HG03108 (cell line): ENCODE data around the gene NCKAP5.
A peak's percentile ranks its signal among the peaks of the same experiment; 100 is the strongest.

ENCODE experiments used
- ATAC-seq: cut with Tn5 transposase; IDR thresholded peaks from one replicate; pipeline ENCODE4 v1.9.1; 2021; ENCODE audit warnings: moderate library complexity; ENCODE audit not compliant: unreplicated experiment

The NCKAP5 gene

DNA sequence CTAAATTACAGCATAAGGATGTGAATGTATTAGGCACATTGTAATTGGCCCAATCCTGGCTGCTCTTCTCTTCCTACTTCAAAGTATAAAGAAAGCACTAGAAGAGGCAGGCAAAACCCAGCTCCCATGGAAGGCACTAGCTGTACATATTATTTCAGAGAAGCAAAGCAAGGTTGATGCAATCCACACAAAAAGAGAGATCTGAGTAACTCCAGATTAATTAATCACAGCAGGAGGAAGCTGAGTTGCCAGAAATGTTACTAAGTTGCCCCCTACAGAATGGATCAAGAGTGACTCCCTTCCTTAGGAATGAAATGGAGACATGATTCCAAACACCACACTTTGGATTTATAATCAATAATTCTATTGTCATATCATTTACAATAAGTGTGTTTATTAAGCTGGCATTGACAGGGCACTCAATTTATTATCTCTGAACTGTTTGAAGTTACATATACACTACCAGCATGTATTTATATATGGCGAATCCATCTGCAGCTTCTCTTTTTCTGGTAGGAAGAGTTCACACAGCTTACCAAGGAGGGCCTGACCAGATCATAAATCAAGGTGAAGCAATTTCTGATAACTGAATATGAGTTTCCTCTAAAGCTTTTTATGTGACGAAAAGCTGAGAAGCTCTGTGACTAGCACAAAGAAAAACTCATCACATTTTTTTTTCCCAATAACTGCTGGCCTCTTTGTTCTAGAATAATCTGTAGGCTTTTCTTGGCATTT lies 505.2 kb downstream of the NCKAP5 start:
- ATAC-seq = no peak

DNA sequence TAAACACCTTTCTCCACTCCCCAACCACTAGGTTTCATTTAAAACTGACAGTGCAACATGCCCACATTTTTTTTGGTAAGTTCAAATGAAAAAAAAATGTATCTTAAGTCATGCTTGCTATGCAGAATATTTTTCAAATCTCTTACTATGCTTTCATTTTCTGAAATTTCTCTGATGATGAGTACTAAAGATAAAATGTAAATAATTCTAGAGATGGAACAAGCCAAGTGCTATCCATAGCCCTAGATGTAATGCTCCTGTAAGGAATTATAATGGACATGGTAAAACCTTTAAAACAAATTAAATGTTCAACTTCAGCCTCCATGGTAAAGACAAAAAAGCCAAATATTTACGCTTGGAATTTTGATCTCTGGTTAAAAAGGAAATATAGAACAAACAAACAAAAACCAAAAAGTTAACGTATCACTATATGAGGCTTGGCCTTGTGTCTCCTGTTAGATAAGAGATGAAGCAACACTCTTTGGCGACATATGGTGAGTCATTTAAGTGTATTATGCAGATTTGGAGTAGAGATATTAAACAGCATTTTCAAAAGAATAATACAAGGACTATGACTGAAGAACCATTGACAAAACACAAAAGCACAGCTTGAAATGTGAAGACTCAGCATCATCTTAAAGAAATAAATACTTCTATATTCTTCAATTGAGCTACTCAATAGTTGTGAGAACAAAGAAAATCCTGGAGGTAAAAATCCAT lies 506.2 kb downstream of the NCKAP5 start:
- no peak for ATAC-seq

GRCh38 chr2:133054297-133054696 lies 514.0 kb downstream of the NCKAP5 start:
- no peak for ATAC-seq

DNA sequence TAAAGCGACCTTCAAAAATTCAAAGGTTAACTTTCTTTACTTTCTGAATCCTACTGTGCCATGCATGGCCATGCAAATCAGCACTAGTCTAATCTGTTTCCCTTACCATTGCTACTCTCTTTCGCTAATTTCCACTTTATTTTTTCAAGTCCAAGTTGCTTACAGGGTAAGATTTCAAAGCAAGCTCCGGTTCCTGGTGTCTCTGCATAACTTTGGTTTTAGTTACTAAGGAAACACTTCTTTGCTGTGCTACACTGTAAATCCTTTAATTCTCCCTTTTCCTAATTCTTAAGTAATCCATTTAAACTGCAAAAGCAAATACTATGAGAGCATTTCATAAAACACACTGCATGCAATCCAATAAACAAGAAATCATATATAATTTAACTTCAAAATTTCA lies 514.7 kb downstream of the NCKAP5 start:
- ATAC-seq = no peak

DNA sequence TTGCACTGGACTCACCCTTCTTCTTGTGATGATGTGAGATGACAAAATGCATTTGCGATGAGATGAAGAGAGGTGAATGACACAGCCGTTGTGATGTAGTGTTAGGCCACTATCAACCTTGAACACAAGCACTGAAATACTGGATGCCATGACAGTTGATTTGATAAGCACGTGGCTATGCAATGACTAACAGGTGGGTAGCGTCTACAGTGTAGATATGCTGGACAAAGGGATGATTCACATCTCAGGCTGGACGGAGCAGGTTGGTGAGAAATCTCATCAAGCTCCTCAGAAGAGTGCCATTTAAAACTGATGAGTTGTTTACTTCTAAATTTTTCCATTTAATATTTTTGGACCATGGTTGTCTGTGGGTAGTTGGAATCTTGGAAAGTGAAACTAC lies 522.5 kb downstream of the NCKAP5 start:
- ATAC-seq = no peak

DNA sequence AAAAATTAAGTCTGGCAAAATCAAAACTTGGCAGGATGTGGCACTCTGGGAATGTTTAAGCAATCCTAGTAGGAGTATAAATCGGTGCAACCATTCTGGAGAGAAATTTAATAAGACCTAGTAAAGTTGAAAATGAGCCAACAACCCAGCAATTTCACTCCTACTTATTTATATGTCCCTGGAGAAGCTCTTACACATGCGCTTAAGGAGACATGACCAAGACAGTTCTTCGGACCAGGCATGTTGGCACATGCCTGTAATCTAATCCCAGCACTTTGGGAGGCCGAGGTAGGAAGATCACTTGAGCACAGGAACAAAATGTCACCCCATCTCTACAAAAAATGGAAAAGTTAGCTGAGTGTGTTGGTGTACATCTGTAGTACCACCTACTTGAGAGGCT lies 523.7 kb downstream of the NCKAP5 start:
- ATAC-seq = no peak

GRCh38 chr2:133040170-133040569 lies 528.1 kb downstream of the NCKAP5 start:
- ATAC-seq = no peak

GRCh38 chr2:133039531-133039930 lies 528.7 kb downstream of the NCKAP5 start:
- ATAC-seq = no peak

DNA sequence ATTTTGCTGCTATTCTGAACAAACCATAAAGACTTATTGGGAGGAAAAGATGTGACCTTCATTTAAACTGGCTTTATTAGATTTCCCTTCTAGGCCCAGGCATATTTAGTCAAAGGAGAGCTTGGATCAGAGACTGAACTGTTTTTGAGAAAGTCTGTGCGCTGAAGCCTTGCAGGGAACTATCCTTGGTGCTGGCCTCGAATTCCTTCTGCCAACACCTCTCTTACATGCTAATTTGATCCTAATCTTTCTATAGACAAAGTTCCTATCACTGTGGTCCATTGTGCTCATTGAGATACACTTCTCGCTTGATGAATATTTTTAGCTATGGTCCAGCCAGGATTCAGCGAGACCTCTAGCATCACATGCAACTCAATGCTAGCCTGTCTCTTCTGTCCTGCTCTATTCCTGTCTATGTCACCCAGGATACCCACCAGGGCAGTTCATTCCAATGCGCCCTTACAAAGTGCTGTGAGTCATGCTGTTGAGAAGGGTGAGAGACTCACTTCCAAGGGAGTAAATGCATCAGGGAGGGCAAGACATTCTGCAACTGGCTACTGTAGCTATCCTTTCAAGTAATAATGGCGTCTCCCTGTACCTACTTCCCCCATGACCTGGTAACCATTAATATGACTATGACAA lies 541.6 kb downstream of the NCKAP5 start:
- ATAC-seq = no peak

DNA sequence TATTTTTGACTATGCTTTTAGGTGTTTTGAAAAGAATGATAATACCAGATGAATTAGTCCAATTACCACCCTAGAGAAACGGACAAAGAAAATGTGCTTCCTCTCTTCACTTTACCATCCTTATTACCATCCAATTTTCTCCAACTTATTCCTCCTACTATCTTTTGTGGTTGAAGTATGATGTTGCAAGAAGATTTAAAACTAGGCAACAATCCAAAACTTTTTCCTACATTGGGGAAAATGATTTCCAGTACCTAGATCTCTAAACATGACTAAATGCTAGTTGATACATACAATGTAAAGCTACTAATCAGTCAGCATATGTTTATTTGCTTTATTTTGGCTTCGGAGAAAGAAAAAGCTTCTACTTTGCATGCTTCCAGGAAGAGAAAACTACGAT lies 543.3 kb downstream of the NCKAP5 start:
- no peak for ATAC-seq

- no peak for ATAC-seq
These were observed 555.2 kb downstream of the NCKAP5 start for GRCh38 chr2:133012847-133013734.

DNA sequence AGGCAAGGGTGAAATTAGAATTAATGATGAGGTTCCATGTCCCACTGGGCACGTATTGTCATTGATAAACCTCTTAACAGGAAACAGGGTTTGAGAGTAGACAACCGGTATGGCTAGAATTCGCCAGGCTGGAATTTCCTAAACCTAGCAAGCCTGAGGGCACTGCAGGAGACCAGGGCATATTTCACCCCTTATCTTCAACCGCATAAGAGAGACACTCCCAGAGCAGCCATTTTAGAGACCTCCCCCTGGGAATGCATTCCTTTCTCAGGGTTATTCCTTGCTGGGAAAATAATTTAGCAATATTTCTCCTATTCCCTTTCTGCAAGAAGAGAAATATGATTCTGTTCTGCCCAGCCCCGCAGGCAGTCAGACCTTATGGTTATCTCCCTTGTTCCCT lies 563.6 kb downstream of the NCKAP5 start:
- no peak for ATAC-seq

GRCh38 chr2:132999421-132999820 lies 568.8 kb downstream of the NCKAP5 start:
- no peak for ATAC-seq

DNA sequence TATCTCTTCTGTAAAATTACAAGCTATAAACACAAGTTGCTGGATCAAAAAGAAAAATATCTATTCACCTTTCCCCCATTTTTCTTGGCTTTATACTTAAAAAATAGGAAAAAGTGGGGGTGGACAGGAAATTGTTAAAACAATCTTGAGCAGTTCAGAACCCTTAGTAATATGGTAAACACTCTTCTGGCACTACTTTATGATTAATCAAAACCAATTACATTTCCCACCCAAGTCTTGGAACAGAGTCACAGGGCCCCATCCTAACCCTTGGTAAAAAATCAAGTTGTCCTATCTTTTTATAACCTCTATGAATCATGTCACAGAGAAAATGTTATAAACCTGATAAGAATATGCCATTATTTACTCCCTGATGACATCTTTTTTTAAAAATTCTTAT lies 570.0 kb downstream of the NCKAP5 start:
- no peak for ATAC-seq

DNA sequence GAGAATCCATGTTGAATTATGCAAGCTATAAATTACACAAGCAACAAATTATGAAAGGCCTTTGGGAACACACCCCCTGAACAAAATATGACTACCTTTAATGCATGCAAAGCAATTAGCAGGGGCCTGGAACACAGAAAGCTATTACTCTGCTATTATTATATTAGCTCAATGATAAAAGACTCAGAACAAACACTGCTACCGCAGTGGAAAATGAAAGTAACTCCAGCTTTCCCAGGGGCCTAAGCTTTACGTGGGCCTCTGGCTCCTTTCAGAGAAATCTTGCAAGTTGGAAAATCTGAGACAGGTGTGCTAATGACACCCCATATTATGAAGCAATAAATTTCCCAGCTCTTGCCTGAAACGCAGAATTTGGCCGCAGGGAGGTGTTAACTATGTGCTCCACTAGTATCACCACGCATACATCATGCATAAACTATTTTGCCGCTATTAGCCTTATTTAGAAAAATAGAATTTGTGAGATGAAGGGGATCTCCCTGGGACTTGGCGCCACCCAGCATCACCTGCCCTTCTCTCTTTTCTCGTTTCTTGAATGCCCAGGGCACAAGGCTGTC lies 576.7 kb downstream of the NCKAP5 start:
- ATAC-seq = no peak

GRCh38 chr2:132984731-132985130 lies 583.5 kb downstream of the NCKAP5 start:
- ATAC-seq = no peak

DNA sequence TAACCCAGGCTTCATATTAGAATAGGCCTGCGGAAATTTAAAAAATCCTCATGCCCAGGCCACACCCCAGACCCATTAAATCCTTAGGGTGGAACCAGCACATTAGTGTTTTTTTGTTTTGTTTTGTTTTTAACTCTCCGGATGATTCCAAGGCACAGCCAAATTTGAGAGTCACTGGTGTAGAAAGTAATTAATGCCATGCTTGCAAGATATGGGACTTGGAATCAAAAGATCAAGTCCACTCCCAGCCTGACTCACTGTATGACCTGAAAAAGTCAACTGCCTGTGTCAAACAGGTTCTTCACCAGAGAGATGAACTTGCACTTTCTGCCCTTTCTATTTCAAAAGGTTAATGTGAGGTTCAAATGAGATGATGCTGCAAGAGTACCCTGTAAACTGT lies 588.0 kb downstream of the NCKAP5 start:
- no peak for ATAC-seq

DNA sequence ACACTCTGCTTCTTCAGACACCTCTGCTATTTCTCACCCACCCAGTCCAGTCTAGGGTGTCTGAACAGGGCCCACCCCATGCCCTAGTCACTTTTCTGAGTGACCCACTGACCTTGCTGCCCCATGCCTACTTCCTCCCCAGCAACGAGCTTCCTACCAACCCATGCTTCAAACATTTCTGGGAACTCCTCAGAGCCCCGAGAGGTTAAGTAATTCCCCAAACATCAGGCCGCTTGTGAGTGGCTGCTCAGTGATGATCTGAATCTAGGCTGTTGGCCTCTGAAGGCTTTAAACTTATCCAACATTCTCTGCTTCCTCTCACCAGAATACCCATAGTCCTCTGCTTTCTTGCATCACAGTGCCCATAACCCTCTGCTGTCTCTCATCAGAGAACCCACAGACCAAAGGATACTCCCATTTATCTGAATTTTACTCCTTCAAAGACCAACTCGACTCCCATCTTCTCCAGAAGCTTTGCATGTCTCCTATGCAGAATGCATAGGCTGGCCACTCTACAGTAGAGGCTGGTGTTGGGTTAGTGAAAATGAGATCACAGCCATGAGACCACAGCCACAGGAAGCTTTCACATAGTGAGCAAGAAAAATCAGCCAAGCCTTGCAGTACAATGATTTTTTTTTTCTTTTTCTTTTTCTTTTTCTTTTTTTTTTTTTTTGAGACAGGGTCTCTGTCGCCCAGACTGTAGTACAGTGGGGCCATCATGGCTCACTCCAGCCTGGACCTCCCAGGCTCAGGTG lies 588.7 kb downstream of the NCKAP5 start:
- ATAC-seq = peak; percentile 60

GRCh38 chr2:132978840-132979239 lies 589.4 kb downstream of the NCKAP5 start:
- no peak for ATAC-seq
